Transverse colon (tissue), 4 donors: Measurements from ENCODE around the gene FRY.

Experiments
- POLR2A ChIP-seq: fragments of 450-650 bp; IDR thresholded peaks from one replicate; pipeline ENCODE4 v1.6.1; 2016; ENCODE audit warnings: antibody characterized with exemption, mild to moderate bottlenecking, moderate library complexity
- POLR2AphosphoS5 ChIP-seq, 3 donors: sonication (generic); formaldehyde crosslinking; IDR thresholded peaks; one replicate each; pipeline ENCODE4 v1.6.1; 2016; ENCODE audit warnings: antibody characterized with exemption in 3 of 3
- TF ChIP-seq, protein P1 (sequence below), 5 experiments: fragments of 200-600 bp in 3 of 5; fragments of 450-650 bp in 2 of 5; sonication (generic) in 3 of 5; IDR thresholded peaks; 1 replicate in 2 of 5; 2 replicates in 3 of 5; pipeline ENCODE4 v1.5.1; 2016 to 2017; ENCODE audit warnings: antibody characterized with exemption in 5 of 5, inconsistent platforms in 3 of 5, mild to moderate bottlenecking in 2 of 5, moderate library complexity in 1 of 5

DNA sequence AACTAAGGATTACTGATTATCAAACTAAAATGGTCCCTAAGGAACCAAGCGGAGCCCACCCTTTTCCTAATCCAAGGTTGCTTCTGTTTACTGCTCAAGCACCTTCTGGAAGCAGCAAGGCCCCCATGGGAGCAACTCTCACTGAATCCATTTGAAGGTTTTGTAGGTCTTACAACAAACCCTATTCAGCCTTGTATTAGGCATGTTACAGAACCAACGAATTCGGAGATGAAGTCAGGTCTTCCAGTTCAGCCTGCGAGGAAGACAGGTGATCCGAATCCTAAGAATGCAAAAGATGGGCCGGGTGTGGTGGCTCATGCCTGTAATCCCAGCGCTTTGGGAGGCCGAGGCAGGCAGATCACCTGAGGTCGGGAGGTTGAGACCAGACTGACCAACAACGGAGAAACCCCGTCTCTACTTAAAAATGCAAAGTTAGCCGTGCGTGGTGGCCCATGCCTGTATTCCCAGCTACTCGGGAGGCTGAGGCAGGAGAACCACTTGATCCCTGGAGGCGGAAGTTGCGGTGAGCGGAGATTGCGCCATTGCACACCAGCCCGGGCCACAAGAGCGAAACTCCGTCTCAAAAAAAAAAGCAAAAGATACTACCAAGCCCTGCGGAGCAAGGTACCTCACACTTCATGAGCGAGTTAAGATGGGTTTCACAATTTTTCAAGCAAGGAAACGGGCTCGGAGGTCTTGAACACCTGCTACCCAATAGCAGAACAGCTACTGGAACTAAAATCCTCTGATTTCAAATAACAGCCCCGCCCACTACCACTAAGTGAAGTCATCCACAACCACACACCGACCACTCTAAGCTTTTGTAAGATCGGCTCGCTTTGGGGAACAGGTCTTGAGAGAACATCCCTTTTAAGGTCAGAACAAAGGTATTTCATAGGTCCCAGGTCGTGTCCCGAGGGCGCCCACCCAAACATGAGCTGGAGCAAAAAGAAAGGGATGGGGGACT, 283.0 kb downstream of the FRY start:
- TF ChIP-seq, protein P1, sequence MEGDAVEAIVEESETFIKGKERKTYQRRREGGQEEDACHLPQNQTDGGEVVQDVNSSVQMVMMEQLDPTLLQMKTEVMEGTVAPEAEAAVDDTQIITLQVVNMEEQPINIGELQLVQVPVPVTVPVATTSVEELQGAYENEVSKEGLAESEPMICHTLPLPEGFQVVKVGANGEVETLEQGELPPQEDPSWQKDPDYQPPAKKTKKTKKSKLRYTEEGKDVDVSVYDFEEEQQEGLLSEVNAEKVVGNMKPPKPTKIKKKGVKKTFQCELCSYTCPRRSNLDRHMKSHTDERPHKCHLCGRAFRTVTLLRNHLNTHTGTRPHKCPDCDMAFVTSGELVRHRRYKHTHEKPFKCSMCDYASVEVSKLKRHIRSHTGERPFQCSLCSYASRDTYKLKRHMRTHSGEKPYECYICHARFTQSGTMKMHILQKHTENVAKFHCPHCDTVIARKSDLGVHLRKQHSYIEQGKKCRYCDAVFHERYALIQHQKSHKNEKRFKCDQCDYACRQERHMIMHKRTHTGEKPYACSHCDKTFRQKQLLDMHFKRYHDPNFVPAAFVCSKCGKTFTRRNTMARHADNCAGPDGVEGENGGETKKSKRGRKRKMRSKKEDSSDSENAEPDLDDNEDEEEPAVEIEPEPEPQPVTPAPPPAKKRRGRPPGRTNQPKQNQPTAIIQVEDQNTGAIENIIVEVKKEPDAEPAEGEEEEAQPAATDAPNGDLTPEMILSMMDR (IDR thresholded peaks at IDR 0.05) = no peak
- TF ChIP-seq POLR2AphosphoS5 (IDR thresholded peaks at IDR 0.05) = no peak
- TF ChIP-seq POLR2A = no peak
